Skeletal muscle cell (primary cell): ENCODE measurements around the gene RRP1B.

Source experiments
- DNase-seq: peaks from one replicate; pipeline ENCODE4 v3.0.0-alpha.2; 2010; ENCODE audit warnings: low read depth
- H3K4me3 ChIP-seq: 2 replicates; pipeline ENCODE4 v1.5.1; 2011; ENCODE audit warnings: low read depth, mild to moderate bottlenecking, control low read depth, low read length, moderate library complexity

Gene RRP1B

DNA sequence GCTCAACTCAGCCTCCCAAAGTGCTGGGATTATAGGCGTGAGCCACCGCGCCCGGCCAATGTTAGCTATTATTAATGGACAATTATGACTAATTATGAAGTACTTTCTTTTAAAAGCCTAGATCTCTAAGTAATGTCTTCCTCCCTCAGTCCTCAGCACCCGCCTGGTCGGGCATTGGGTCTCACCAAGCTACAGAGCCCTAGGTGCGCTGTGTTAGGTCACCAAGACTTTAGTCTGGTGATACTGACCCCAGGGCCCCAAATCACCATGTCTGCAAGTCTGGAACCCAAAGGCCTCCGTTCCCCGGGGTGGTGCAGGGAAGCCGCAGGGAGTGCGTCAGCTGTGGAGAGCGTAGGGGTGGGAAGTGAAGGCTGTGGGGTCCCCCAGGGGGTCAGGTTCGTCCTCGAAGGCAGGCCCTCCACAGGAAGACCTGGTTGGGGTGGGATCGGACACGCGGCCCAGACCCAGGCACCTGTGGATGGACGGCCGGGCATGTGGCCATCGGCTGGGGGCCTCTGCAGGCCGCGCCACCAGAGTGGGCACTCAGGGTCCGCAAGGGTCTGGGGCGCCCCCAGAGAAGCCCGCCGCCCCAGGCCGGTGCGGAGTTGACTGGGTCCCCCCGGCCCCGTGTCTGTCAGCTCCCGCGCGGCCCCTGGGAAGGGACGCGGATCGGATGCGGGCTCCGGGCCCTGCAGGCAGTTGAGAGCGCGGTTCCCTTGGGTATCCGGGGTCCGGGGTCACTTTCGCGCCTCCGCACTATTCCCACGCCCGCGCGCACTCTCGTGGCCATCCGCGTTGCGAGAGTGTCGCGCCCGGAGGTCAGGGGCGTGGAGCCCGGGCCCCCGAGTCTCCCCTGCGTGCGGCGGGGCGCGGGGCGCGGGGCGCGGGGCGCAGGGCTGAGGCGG, 58.9 kb downstream of the RRP1B start:
- no peak for DNase-seq
- peak overlapping the region; percentile 89 for H3K4me3 ChIP-seq

DNA sequence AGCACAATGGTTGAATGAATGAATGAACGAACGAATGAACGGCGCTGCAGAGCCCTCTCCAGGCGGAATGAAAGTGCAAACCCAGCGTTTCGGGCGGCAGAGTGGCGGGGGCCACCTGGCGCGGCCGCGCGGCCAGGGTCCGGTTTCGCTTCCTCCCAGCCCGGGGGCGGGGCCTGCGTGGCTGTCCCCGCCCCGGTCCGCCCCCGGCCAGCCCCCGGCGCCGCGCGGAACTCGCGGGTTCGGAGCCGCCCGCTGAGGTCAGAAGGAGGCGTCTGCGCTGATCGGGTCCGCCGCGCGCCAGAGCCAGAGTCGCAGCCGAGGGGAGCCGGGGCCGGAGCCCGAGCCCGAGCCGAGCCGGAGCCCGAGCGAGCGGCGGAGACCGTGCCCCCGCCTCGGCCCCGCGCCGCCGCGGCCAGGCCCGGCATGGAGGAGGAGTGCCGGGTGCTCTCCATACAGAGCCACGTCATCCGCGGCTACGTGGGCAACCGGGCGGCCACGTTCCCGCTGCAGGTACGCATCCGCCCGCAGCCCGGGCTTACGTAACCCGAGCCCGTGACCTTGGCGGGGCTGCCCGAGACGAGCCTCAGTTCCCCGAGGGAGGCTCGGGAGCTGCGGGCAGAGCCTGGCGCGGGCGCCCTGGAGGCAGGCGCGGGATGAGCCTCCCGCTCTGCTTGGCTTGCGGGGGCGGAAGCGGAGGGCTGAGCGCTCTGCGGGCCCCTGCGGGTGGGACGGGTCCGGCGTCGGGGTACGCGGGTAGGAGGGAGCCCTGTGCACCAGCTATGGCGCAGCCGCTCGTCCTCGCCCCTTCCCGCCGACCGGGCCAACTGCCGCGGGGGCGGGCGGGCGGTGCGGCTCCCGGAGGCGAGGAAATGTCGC, 59.8 kb downstream of the RRP1B start, which contains the start of gene PDXK:
PDXK (plus strand) TSS at position 258 of the 876 bp plus-strand sequence; CDS start at position 424, 166 bp downstream.
- DNase-seq: no peak

DNA sequence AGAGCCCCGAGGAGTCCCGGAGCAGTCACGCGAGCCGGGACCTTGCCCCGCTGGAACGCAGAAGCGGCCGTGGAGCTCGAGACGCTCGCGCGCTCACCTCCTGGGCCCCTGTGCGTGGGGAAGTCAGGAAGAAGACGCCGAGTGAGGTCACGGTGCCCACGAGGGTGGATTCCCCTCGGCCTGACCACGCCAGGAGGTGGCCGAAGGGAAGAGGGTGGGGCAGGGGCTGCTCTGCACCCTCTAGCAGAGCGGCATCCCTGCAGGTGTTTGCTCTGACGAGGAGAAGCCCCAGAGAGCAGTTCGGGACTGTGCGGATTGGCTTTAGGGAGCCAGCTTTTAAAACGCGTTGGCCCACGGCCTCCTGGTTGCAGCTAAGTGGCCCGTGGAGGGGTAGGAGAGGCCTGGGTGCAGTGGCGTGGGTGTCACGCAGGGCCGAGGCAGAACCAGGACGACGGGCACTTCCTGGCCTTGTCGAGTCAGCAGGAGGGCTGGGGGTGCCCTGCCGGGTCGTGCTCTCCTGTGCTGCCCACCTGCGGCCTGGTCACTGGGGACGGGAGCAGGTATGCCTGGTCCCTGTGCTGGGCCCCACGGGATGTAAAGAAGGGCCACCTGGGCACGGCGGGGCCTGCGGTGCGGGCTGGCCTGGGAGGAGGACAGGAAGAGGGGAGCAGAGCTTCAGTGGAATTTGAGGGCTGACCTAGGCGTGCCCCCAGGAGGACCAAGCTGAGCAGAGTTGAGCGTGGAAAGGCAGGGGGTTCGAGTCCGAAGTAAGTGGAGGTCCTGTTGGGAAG, 60.6 kb downstream of the RRP1B start:
- peak overlapping the region; percentile 89 for H3K4me3 ChIP-seq
- no peak for DNase-seq

More for the DNA sequence above, 59.8 kb downstream of the RRP1B start, which contains the start of gene PDXK:
- peak within 1 kb of the TSS; percentile 89 for H3K4me3 ChIP-seq

DNA sequence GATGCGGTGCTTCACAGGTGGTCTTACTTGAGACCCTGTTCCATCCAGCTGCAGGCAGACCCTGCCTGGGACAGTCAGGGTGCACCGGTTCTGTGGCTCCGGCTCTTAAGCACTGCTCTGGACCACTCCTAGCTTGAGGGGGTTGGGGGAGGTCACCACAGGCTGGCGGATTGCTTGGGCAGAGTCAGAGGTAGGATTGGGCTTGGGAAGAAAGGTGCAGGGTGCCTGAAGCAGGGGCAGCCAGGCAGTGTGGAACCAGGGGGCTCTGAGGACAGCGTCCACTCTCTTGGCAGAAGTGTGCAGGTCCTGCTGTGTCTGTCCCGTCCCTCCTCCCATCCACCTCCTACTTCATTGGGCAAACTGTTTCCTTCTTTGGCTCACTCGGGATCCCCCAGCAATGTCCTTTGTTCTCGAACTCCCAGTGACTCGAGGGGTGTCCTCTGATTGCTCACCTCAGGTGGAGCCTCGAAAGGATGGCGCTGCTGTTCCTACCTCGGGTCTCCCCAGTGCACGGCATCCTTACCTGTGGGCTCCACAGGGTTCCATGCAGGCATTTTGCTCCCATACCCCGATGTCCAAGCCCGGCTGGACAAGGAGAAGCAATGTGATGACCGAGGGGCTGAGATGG, 61.3 kb downstream of the RRP1B start:
- H3K4me3 ChIP-seq: peak overlapping the region; percentile 89
- DNase-seq: no peak

DNA sequence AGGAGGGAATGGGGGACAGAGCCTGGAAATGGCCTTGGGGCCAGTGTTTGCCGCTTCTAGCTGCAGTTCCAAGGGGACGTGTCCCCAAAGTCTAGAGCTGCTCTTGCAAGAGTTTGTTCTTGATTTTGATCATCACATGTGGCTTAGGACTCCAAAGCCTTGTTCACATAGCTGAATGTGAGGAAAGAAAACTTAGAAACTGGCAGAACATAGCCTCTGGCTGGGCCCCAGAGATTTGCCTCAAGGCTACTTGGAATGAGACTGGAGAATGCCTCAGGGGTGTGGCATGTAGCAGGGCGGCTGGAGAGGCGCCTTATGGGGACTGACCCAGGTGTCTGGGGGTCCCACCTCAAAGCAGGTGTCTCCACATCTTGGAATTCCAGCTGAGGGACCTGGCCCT, 61.8 kb downstream of the RRP1B start:
- H3K4me3 ChIP-seq: peak overlapping the region; percentile 89
- no peak for DNase-seq

DNA sequence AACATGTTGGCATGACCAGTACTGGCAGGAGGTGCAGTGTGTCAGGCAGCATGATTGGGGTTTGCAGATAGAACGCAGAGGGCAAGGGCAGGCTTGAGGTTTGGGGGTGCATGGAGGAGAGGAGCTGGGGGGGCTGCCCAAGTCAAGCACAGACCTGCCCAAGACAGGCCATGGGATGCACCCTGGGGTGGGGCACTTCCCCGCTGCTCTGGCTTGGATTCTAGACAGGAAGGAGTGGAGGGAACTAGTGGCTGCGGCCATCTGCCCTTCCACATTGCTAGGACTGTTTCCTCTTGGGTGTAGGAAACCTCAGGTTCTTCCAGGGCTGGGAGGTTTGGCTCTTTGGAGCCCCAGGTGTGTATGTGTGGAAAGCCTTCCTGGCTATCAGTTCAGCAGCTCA, 62.6 kb downstream of the RRP1B start:
- no peak for DNase-seq
- H3K4me3 ChIP-seq: no peak overlapping the region

DNA sequence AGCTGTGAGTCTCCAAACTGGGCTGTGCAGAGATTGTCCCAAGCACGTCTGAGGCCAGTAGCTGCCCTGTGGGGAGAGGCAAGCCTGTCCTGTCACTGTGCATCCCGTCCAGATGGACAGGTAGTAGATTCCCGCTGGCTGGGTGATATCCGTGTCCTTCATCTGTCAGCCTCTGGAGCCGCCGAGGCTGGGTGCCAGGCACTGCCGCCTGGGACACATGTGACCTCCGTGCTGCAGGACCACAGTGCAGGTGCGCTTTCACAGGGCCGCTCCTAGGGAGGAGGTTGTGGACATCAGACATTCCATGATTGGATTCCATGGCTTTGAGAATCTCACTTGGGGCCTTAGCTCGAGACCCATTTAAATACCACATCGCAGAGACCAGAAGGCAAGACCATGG, 64.3 kb downstream of the RRP1B start:
- H3K4me3 ChIP-seq: no peak overlapping the region
- DNase-seq: no peak

DNA sequence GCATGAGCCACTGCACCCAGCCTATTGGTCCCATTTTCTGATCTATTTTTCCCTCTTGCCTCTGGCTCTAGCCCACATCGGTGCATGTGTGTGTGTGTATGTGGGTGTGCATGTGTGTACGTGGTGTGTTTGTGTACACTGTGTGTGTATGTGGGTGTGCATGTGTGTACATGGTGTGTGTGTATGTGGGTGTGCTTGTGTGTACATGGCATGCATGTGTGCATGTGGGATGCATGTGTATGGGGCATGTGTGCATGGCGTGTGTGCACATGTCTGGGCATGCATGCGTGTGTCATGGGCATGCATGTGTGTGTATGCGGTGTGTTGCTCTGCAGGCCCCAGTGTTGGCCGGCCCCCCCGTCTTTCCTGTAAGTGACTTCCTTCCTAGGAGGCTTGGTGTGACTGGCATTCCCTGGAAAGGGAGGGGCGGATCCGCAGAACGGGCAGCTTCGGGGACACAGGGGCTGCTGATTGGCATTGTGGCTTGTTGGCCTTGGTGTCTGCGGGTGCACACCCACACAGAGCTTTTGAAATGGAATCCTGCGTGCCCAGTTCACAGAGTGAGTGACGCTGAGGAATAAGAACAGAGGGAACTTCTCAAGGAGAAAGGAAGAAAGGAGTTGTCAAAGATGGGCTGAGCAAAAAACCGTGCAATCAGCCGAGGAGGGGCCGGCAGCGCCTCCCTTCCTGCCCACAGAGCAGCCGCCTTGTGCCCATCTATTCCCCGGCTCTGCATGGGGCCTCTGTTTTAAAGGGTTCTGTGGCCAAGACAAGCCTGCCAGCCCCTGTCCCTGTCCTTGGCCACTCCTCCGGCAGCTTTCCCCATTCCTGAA, 67.5 kb downstream of the RRP1B start:
- DNase-seq: no peak
- no peak overlapping the region for H3K4me3 ChIP-seq

DNA sequence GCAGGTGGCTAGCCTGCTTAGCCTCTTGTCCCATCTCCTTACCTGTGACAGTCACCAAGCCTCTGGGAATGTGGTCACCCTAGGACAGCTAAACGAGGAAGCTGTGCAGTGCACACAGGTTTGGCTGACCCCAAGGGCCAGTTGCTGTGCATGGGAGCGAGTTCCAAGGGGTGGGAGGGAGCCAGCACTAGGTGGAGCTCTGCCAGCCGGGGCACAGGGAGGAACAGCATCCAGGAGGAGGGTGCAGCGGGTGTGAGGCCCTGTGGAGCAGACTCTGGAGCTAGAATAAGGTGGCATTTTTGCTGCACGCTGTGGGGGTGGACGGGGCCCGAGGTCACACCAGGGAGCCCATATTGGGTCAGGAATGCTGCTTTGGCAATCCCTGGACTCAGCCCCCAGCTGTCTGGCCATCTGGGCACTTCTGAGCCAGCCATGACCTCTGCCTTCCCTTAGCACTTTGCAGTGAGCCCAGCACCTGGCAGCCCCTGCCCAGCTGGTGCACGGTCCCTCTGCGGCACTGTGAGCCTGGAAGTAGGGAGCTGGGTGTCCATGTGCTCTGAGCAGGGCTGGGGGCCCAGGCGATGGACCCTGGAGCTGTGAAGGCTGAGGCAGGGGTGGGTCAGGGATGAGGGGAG, 68.3 kb downstream of the RRP1B start:
- peak overlapping the region; percentile 9 for H3K4me3 ChIP-seq
- DNase-seq: no peak

DNA sequence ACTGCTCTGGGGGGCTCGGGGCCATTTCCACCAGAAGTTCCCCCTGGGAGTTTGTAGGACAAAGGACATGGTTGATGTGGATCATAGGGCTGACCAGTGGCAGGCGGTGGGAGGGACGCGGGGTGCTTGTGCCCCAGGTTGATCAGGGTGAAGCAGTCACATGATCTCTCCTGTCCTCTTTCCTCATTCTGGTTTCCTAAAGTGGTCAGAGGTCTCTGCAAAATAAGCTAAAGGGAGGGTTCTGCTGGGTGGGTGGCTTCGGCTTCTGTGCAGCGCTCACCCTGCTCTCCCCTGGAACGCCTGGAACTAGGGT, 68.8 kb downstream of the RRP1B start:
- peak overlapping the region; percentile 52 for H3K4me3 ChIP-seq
- DNase-seq: no peak

DNA sequence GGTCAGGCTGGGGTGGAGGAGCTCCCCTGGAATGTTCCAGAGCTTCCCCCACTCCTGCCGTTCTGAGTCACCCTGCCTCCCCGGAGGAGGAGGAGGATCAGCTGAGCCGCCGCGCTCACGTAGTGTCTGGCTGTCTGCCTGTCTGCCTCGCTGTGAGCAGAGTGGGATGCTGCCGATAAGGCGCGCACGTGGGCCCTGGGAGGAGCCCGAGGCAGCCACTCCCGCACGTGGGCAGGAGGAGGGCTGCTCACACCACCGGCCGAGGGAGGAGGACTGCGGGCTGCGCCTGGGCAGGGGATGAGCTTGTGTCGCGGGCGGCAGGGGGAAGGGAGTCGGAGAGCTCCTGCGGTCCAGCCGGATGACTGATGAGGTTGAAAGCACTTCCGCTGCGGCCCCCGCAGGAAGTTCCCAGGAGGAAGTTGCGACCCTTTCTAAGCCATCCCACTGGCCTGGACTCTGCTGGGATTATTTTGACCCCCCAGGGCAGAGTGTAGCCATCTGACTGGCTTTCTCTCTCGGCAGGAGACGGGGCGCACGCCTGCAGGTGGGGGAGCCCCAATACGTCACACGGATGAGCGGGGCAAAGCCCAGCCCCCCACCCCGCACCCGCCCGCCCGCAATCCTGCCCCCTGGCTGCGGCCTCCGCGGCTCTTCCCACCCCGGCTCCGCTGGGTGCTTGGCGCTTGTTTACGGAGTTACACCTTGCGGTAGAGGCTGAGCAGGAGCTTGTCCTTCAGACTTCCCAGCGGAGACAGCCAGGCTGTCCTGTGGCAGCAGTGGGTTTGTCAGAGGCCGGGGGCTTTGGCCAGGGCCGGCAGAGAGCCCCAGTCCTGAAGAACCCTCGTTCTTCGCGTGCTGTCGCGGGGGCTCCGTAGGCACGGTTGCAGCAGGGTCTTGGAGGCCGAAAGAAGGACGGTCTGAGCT, 69.4 kb downstream of the RRP1B start:
- H3K4me3 ChIP-seq: peak overlapping the region; percentile 52
- peak; percentile 97 for DNase-seq

DNA sequence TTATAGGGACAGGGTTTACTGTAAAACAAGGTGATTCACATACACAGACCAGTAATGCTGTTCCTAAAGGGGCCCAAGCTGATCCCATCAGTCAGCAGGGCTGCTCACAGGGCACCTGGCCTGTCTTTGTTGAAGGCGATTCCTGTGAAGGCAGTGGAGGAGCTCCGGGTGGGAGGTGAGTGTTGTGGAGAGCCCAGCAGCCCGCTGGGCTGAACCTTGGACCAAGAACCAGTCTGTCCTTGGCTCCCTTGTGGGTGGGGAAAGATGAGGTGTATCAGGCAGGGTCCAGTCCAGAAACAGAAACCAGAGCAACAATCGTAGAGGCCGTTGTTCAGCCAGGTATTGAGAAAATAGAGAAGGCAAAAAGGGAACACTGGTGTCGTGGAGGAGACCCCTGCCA, 72.1 kb downstream of the RRP1B start:
- DNase-seq: no peak
- H3K4me3 ChIP-seq: no peak overlapping the region

DNA sequence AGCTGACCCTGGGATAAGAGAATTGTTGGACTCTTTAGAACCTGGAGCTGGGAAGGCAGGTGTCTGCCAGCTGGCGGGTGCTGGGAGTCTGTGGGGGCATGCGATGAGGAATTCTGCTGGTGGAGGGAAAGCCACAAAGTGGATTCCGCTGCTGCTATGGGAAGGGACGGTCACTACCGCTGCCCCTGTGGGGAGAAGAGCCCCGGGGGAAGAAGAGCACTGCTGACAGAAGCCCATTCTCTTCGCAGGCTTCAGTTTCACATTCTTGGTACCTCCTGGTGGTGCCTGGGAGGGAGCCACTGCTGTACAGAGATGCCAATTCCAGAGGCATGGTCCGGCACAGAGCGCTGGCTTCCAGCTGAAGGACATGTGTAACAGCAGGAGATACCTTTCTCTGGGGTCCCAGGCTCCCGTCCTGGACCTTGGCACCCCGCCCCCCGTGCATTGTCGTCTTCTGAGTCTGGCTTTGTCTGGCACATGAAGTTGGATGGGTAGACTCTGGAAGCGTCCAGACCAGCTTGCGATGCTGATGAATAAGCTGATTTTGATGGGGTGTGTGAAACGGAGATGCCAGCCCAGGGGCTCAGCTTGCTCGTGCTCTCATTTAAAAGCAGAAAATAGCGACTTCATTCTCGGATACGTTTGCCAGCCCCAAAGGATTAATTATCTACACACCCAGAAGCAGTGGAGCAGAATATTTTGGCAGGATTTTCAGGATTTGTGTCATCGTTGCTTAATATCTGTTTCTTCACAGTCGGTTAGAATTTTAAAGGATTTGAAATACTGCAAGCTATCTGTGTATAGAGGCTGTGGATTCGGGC, 72.7 kb downstream of the RRP1B start:
- H3K4me3 ChIP-seq: no peak overlapping the region
- no peak for DNase-seq

DNA sequence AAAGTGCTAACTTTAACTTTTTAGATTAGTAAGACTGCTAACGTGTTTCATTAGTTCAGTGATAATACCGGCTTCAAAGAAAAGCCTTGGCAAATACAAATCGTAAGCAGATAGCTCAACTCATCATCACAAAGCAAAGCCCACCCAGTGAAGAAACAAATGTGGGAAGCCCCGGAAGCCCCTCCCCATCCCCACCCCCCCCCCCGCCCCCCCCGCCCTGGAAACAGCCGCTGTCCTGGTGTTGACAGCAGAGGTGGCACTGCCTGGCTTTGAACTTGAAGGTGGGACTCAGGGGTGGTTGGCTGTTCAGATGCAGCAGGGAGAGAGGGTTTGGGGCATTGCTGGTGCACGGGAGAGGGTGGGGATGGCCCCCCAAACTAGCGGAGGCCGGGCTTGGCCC, 73.7 kb downstream of the RRP1B start:
- DNase-seq: no peak
- no peak overlapping the region for H3K4me3 ChIP-seq

DNA sequence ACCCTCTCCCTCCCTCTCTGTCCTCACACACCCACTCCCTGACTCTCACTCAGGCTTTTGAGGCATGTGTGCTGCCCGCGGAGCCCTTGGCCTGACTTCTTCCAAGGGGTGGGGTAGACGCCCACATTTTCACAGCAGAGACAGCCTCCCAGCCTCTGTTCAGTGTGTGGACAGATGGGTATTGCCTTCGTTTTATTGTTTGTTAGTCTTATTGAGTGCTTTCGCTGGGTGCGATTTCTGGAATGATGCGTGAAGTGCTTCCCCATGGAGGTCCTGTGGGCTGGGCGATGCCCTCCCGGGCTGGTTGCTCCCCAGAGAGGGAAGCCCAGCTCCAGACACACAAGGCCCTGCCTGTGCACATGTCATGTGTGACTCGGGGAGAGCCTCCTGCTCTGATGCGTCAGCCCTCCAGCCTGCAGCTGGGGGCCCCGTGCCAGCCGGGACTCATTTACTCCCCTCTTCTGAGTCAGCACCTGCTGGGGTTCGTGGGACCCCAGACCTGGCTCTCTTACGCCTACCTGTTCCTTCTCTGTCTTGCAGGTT, 74.2 kb downstream of the RRP1B start:
- H3K4me3 ChIP-seq: no peak overlapping the region
- peak; percentile 32 for DNase-seq
